SU-DHL-6 (cell line): ENCODE data around the gene GHRHR.

Experiments
- EZH2phosphoT487 ChIP-seq: fragments of 200-600 bp; sonication (generic), shearing (Covaris generic); conservative IDR thresholded peaks from 2 replicates; pipeline ENCODE4 v1.6.1; 2018; ENCODE audit warnings: mild to moderate bottlenecking, antibody characterized with exemption, low read length, moderate library complexity, mixed read lengths
- TF ChIP-seq, protein P1 (sequence below): fragments of 200-600 bp; sonication (generic); IDR thresholded peaks from one replicate; pipeline ENCODE4 v1.5.1; 2017; ENCODE audit warnings: antibody characterized with exemption, mild to moderate bottlenecking, low read length, moderate library complexity; ENCODE audit not compliant: insufficient read depth, poor library complexity, severe bottlenecking

- TF ChIP-seq, protein P1, sequence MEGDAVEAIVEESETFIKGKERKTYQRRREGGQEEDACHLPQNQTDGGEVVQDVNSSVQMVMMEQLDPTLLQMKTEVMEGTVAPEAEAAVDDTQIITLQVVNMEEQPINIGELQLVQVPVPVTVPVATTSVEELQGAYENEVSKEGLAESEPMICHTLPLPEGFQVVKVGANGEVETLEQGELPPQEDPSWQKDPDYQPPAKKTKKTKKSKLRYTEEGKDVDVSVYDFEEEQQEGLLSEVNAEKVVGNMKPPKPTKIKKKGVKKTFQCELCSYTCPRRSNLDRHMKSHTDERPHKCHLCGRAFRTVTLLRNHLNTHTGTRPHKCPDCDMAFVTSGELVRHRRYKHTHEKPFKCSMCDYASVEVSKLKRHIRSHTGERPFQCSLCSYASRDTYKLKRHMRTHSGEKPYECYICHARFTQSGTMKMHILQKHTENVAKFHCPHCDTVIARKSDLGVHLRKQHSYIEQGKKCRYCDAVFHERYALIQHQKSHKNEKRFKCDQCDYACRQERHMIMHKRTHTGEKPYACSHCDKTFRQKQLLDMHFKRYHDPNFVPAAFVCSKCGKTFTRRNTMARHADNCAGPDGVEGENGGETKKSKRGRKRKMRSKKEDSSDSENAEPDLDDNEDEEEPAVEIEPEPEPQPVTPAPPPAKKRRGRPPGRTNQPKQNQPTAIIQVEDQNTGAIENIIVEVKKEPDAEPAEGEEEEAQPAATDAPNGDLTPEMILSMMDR = no peak
- TF ChIP-seq EZH2phosphoT487 = no peak
These were observed 26.3 kb downstream of the GHRHR start for GRCh38 chr7:30989824-30990672.
